COLO668 (cell line): ENCODE measurements around the gene OR51B2.
"Not testable (repeated sequence)": the region's sequence is repeated elsewhere in the genome, so short reads cannot be mapped to it uniquely, and the experiment has no call there.

ENCODE experiments used
- DNase-seq: peaks from one replicate; lab custom pipeline; 2025; ENCODE audit not compliant: unreplicated experiment; lab: John Stamatoyannopoulos, UW

Gene OR51B2

DNA sequence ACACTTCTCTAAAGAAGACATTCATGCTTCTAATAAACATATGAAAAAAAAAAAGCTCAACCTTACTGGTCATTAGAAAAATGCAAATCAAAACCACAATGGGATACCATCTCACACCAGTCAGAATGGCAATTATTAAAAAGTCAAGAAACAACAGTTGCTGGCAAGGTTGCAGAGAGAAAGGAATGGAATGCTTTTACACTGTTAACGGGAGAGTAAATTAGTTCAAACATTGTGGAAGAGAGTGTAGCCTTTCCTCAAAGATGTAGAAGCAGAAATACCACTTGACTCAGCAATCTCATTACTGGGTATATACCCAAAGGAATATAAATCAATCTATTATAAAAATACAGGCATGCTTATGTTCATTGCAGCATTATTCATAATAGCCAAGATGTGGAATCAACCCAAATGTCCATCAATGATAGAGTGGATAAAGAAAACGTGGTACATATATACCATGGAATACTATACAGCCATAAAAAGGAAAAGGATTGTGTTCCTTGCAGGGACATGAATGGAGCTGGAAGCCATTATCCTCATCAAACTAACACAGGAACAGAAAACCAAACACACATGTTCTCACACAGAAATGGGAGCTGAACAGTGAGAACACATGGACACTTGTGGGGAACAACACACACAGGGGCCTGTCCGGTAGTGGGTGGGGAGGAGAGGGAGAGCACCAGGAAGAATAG lies 10.6 kb downstream of the OR51B2 start:
- DNase-seq = not testable (repeated sequence)

- DNase-seq = no peak
These were observed 13.7 kb downstream of the OR51B2 start for GRCh38 chr11:5310423-5310822.

- no peak for DNase-seq
These were observed 16.7 kb downstream of the OR51B2 start for GRCh38 chr11:5307256-5308019.

GRCh38 chr11:5304046-5304445 lies 20.1 kb downstream of the OR51B2 start:
- DNase-seq = no peak

GRCh38 chr11:5303626-5304025 lies 20.5 kb downstream of the OR51B2 start:
- no peak for DNase-seq

DNA sequence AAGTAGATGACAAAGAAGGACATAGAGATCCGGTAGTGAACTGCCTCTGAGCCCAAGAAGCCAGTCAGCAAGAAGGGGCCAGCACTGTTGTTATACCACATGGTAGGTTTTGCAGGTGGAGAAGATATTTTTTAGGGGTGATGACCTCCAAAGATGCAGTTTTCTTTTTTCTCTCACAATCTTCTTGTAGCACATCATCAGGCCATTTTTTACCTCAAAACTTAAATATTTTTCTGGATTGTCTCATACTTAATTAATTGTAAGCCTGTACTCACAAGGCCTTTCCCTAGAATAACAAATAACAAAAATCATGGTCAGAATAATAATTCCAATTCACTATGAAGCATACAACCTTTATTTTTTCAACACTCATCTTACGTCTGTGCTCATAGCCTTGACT lies 22.3 kb downstream of the OR51B2 start, which contains the start of gene OR51B4:
Gene OR51B4, minus strand, starts transcription at position 101 of the 400 bp plus-strand sequence. Its CDS starts 0 bp downstream, at position 101.
- no peak for DNase-seq

DNA sequence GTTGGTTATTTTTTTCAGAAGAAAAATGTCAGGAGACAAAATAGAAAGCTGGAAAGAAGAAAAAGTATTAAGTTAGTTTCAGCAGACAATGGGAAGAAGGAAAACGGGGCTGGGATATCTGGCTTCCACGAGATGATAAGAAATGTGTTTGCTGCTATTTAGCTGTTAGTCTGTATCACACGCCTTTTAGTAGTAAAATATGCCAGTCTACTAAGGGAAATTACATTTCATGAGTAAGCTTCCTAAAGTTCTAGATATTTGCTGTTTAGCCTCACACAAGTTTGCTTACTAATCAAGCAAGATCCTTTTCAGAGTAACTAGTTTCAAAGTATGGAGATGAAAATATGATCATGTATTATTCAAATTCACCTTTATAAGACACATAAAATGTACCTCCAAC lies 23.8 kb downstream of the OR51B2 start:
- DNase-seq = no peak

DNA sequence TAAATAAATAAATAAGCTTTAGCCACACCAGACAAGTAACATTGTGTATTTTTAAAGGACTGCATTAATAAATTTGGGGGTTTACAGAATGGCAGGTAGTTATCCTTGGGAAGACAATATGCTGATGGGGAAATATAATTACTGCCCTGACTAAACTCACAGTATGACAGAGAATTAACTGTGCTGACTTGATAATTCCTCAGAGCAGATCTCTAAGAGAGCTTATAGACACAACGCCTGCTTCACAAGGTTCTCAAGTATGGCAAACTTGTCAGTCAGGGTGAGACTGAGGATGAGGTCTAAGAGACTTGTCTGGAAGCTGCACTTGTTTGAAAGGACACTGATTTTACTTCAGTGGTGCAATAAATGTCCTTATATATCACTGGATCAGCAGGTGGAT lies 25.6 kb downstream of the OR51B2 start:
- no peak for DNase-seq

- DNase-seq = no peak
These were observed 26.3 kb downstream of the OR51B2 start for GRCh38 chr11:5297721-5298323.

GRCh38 chr11:5294342-5294995 lies 29.6 kb downstream of the OR51B2 start:
- not testable (repeated sequence) for DNase-seq

DNA sequence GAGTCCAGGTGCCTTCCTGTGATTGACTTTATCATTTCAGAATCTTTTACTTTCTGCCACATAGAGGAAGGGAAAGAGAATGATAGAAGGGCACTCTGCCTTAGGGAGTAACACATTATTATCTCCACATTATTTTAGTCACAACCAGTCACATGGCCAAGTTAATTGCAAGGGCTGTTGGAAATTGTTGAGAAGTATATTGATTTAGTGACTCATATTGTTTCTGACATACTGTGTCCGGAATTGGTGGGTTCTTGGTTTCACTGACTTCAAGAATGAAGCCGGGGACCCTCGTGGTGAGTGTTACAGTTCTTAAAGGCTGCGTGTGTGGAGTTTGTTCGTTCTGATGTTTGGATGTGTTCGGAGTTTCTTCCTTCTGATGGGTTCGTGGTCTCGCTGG lies 31.1 kb downstream of the OR51B2 start:
- DNase-seq = no peak

DNA sequence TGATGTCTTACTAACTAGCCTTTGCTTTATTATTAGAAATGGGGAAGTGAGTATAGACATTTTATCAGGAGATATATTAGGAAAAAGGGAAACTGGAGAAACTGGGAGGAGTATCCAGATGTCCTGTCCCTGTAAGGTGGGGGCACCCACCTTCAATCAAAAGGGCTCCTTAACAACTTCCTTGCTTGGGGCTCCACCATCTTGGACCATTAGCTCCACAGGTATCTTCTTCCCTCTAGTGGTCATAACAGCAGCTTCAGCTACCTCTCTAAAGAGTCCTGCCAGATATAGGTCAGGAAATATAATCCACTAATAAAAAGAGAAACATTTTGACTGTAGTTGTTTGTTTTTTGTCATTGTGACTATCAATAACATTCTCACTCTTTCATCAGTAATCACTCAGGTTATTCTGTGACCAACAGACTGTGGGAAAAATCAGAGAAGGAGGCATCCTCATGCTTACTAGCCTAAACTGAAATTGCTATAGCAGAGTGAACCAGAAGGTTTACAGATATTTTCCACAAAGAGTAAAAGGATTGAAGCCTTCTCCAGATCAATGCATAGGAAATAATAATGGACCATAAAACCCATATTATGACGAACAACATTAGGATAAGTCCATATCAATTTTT lies 32.8 kb downstream of the OR51B2 start:
- DNase-seq = no peak

- no peak for DNase-seq
These were observed 34.0 kb downstream of the OR51B2 start for GRCh38 chr11:5290106-5290505.

GRCh38 chr11:5289696-5290095 lies 34.4 kb downstream of the OR51B2 start:
- no peak for DNase-seq

GRCh38 chr11:5288906-5289550 lies 35.1 kb downstream of the OR51B2 start:
- DNase-seq = no peak

DNA sequence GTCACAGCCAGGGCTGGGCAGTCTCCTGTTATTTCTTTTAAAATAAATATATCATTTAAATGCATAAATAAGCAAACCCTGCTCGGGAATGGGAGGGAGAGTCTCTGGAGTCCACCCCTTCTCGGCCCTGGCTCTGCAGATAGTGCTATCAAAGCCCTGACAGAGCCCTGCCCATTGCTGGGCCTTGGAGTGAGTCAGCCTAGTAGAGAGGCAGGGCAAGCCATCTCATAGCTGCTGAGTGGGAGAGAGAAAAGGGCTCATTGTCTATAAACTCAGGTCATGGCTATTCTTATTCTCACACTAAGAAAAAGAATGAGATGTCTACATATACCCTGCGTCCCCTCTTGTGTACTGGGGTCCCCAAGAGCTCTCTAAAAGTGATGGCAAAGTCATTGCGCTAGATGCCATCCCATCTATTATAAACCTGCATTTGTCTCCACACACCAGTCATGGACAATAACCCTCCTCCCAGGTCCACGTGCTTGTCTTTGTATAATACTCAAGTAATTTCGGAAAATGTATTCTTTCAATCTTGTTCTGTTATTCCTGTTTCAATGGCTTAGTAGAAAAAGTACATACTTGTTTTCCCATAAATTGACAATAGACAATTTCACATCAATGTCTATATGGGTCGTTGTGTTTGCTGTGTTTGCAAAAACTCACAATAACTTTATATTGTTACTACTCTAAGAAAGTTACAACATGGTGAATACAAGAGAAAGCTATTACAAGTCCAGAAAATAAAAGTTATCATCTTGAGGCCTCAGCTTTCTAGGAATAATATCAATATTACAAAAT lies 35.8 kb downstream of the OR51B2 start:
- DNase-seq = no peak

DNA sequence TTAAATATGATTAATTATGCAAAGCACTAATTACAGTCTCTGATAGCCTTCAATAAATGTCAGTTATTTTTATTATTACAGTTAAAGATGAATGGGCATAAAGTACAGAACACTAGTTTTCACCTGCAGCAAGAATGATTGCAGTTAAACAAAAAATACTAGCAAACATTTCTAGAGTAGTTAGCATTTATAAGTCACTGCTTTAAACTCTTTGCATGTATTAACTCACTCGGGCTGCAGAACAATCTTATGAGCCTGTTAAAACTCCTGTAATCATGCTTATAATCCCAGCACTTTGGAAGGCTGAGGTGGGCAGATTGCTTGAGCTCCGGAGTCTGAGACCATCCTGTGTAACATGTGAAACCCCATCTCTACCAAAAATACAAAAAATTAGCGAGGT lies 37.2 kb downstream of the OR51B2 start:
- DNase-seq = no peak

GRCh38 chr11:5286351-5286750 lies 37.7 kb downstream of the OR51B2 start:
- no peak for DNase-seq

- no peak for DNase-seq
These were observed 38.3 kb downstream of the OR51B2 start for GRCh38 chr11:5285703-5286340.
